ENCODE data around the gene HERC6.
"Not testable (repeated sequence)": the region's sequence is repeated elsewhere in the genome, so short reads cannot be mapped to it uniquely, and the experiment has no call there.

Gene HERC6

DNA sequence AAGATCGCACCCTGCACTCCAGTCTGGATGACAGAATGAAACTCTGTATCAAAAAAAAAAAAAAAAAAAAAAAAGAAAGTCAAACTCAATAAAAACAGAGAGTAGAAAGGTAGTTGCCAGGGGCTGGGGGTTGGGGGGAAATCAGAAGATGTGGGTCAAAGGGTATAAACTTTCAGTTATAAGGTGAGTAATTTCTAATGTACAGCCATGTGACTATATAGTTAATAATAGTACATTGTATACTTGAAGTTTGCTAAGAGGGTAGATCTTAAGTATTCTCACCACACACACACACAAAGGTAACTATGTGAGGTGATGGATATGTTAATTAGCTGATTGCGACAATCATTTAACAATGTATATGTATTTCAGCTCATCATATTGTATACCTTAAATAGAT, 11.5 kb downstream of the HERC6 start:
- no peak for DNase-seq (ENCODE audit: low read depth)

DNA sequence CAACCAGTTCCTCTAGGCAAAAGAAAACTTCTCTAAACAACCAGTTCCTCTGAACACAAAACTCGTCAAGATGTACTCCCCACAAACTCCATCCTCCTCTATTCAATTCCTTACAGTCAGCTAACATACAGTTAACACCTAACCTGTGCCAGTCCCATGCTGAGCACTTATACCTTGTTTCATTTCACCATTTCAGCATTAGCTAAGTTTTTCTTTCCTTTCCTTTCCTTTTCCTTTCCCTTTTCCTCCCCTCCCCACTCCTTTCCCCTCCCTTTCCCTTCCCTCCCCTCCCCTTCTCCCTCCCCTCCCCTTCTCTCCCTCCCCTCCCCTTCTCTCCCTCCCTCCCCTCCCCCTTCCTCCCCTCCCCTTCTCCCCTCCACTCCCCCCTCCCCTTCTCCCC, 13.1 kb downstream of the HERC6 start:
- DNase-seq (ENCODE audit: low read depth) = no peak

DNA sequence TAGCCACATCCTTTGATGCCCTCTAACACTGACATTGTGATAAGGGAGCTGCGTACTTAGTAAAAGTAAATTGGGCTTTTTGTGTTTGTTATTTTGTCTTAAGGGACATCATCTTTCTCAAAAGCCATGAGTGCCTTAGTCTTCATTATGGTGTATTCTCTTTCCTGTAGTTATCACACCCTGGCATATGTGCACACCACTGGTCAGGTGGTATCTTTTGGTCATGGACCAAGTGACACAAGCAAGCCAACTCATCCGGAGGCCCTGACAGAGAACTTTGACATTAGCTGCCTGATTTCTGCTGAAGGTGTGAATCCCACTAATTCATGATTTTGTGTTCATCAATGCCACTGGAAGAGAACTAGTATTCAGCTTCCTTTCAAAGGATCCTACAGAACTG, 18.0 kb downstream of the HERC6 start:
- DNase-seq (ENCODE audit: low read depth) = no peak

DNA sequence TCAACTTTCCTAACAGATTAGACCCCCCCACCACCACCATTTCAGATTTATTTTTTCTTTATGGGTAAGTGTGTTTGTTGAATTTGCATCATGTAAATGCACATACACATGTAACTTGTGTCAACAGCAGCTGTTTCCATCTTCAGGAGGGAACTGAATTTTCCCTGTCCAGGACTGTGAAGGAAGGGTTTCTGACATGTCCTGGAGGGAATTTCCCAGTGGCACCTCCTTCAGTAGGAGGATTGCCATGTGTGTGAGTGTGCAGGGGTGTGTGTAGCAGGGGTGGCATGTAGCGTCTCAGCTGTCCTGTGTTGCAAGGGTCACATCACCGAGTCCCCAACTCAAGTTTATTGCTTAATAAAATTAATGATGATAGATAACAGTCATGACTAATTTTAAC, 19.7 kb downstream of the HERC6 start:
- no peak for DNase-seq (ENCODE audit: low read depth)

DNA sequence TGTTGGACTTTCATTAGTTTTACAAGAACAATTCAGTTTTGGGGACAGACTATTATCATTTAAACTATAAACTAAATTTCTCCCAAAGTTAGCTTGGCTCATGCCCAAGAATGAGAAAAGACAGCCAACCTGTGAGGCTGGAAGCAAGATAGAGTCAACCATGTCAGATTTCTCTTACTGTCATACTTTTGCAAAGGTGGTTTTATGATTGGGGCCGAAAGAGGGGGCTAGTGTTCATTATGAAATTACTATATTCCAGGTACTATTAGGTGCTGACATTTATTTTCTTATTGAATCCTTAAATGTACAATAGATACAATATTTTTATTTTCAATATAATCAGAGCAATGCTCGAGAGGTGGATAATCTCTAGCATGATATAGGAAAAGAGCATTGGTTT, 30.6 kb downstream of the HERC6 start:
- no peak for DNase-seq (ENCODE audit: low read depth)

DNA sequence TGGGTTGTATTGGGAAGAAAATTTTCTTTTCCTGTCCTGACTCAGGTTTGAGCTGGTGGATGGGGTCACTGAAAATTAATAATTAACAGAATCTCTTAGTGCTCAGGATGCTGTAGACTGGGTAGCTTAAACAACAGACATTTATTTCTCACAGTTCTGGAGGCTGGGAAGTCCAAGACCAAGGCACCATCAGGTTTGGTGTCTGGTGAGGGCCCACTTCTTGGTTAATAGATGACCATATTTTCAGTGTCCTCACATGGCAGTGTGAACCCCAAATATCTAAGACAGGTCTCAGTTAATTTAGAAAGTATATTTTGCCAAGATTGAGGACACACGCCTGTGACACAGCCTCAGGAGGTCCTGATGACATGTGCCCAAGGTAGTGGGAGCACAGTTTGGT, 31.1 kb downstream of the HERC6 start:
- no peak for DNase-seq (ENCODE audit: low read depth)

DNA sequence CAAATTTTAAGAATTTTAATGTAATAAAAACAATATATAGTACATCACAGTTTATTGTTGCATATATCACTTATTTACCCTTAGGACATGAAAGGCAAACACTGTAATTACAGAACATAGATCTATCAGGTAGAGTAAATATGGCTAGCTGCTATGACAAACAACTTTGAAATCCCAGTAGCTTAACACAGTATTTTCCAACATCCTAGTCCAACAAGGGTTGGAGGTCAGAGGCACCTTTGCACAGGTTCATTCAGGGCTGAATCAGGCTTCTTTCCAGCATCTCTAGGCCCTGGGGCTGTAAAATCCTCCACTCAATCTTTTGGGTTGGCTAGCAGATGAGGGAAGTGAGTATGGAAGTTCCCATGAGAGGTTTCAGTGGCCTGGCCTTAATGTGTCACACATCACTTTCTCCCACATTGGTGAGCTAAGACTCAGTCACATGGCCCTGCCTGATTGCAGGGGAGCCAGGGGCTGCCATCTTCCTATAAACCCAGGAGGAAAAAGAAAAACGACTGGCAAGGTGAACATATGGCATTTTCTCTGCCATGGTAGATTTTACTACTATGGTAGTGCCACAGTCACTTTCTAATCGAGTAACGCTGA, 32.9 kb downstream of the HERC6 start:
- DNase-seq (ENCODE audit: low read depth) = no peak

DNA sequence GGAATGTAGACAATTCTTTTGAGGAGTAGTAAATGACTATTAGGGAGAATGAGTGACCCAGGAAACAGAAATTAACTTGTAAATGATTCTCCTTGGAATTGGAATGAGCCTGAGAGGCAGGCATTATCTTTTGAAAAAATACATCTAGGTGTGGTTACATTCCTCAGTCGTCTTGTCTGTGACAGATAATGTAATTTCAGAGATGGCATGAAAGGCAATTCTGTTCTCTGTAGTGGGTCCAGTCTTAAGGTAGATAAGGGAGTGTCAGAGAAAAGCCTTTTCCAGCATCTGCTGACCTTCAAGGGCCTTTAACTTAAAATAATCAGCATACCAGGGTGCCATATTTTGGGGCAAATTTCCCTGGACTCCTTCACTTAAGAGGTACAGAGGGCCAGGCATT, 35.1 kb downstream of the HERC6 start:
- no peak for DNase-seq (ENCODE audit: low read depth)

DNA sequence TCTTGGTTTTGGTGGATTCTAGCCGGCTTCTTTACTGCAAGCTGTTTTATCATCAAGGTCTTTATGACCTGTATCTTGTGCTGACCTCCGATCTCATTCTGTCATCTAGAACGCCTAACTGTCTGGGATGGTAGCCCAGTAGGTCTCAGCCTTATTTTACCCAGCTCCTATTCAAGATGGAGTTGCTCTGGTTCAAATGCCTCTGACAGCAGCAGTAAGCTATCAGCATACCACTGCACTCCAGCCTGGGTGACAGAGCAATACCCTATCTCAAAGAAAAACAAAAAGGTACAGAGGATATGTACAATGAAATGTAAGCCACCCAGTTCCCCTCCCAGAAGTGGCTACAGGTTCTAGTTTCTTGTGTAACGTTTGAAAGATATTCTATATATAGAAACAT, 36.1 kb downstream of the HERC6 start:
- DNase-seq (ENCODE audit: low read depth) = no peak

DNA sequence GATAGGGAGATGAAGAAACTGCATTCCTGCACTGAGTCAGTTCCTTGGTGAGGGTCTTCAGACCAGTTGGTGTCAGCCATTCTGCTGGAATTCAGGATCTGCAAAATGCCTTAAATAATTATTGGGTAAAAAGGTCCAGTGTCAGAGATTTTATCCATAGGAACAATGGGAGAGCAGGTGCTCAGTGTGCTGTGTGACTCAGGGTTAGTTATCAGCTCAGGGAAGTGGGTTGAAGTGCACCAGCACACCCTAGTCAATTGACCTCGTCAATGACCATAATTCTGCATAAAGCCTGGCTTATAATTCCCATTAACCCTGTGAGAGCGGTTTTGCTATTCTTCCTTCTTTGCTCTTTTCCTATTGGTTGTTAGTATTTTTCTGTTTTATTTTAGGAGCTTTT, 37.3 kb downstream of the HERC6 start:
- DNase-seq (ENCODE audit: low read depth) = no peak

DNA sequence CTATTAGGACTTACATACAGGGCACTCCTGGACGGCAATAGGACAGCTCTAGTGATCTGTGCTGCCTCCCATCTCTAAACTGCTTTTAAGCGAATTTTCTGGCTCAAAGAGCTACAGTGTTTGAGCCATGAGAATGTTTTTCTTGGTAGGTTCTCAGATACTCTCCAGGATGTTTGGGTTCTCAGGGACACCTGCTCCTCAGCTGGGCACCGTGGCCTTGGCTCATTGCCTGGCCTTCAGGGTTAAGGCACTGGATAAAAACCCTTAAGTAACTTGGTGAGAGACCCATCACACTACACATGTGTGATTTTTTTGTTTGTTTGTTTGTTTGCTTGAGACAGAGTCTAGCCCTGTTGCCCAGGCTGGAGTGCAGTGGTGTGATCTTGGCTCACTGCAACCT, 39.8 kb downstream of the HERC6 start:
- no peak for DNase-seq (ENCODE audit: low read depth)

DNA sequence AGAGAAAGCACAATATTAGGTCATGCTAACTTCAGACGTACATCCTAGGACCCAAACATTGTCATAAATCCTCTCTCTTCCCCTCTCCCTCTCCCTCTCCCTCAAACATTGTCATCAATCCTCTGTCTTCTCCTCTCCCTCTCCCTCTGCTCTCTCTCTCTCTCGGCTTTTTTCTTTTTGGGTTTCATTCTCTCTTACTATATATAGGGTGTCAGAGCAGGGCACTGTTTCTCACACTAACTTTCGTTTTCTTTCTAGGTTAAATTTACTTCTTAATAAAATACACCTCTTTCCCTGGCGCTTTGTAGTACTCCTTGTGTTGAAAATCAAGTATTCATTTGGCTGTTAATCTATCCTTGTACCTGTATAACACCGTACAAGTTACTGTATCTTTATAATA, 41.2 kb downstream of the HERC6 start:
- no peak for DNase-seq (ENCODE audit: low read depth)

DNA sequence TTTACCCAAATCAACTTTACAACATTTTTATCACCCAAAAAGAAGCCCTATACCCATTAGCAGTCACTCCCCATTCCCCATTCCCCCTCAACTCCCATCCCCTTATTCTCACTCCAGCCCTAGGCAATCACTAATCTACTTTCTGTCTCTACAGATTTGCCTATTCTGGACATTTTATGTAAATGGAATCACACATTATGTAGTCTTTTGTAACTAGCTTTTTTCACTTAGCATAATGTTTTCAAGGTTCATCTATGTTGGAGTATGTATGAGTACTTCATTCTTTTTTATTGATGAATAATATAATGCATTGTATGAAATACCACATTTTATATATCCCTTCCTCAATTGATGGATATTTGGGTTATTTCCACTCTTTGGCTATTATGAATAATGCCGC, 42.2 kb downstream of the HERC6 start:
- no peak for DNase-seq (ENCODE audit: low read depth)

DNA sequence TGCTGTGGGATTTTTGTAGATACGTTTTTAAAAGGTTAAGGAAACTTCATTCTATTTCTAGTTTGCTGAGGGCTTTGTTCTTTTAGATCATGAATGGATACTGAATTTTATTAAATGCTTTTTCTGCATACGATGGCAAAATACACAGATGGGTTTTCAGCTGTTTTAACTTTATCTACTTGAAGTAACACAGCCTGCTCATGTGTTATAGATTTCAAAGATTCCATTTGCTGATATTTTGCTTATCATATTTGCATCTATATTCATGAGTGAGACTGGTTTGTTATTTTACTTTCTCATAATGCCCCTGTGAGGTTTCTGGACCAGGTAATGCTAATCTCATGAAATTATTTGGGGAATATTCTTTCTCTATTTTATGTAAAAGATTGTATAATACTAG, 43.8 kb downstream of the HERC6 start:
- DNase-seq (ENCODE audit: low read depth) = no peak

DNA sequence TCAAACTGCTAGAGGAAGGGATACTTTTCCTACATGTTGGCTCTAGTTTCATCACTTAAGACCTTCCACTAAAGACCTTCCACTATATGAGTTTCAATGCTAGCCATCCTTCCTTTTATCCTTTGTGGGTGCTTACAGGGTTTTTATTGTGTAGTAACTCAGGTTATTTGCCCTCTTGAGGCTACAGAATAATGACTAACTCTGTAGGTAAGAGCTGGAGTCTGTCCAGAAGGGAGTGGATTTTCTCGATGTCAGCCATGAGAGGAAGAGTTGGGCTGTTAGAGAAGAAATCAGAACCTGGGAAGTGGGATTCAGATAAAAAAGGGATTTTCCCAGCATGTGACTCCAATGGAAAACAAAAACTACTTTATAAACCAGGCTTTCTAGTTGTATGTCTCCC, 50.7 kb downstream of the HERC6 start:
- no peak for DNase-seq (ENCODE audit: low read depth)

DNA sequence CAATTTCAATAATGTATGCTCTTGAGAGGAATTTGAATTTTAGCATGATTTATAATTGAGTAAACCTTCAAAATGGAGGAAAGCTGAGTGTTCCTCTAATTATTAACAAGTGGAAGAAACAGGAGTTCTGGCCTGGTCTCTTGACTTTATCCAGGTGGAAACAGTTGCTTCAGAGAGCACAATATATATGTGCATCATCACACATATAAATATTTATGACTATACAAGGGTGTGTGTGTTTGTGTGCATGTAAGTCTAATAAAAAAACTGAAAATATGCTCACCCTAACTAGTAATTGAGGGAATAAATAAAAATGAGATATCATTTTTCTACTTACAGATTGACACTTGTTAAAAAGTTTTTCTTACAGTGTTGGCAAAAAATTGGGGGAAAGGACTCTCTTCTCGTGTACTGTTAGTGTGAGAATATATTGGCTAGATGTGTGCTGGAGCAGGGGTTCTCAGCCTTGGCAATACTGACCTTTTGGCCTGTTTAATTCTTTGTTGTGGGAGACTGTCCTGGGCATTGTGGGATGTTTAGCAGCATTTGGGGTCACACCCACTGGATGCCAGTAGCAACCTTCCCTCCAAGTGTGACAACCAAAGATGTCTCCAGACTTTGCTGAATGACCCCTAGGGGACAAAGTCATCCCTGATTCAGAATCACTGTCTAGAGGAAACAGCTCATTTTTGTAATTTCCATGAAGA, 57.5 kb downstream of the HERC6 start:
- no peak for DNase-seq (ENCODE audit: low read depth)

DNA sequence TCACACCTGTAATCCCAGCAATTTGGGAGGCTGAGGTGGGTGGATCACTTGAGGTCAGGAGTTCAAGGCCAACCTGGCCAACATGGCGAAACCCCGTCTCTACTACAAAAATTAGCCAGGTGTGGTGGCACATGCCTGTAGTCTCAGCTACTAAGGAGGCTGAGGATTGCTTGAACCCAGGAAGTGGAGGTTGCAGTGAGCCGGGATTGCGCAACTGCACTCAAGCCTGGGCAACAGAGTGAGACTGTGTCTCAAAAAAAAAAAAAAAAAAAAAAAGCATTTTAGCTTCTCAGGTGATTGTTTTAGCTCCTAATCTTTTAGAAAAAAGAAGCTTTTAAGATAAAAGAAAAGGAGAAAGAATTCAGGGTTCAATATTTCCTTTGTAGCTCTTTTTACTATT, 59.2 kb downstream of the HERC6 start:
- not testable (repeated sequence) for DNase-seq (ENCODE audit: low read depth)

DNA sequence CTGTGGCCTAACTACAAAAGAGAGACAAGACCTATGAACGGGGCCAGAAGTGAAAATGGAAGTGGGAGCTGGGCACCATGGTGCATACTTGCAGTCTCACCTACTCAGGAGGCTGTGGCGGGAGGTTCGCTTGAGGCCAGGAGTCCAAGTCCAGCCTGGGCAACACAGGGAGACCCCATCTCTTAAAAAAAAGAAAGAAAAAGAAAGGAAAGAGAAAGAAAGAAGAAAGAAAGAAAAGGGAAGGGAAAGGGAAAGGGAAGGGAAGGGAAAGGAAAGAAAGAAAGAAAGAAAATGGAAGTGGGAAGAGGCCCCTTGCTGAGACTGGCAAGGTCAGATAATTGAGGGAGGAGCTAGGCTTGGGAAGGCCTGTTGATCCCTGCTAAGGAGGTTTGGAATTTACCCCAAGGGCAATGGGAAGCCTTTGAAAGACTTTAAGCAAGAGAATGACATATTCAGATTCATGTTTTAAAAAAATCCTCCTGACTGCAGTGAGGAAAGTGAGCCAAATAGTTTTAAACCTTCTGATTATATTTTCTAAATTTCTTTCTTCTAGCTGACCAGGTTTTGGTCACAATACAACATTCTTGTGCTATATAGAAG, 60.6 kb downstream of the HERC6 start:
- DNase-seq (ENCODE audit: low read depth) = no peak

DNA sequence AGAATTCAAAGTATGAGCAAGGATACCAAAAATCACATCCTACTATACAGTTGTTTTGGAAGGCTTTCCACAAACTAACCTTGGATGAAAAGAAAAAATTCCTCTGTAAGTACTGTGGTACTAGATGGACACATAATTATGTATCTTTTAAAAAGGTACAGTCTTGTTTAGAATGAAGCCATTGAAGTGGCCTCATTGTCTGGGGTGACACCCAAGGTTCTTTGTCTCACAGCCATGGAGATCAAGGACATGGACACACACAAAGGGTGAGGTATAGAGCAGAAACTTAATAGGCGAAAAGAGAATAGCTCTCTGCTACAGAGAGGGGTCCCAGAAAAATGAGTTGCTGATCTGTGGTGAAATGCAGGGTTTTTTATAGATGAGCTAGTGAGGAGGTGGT, 61.5 kb downstream of the HERC6 start:
- DNase-seq (ENCODE audit: low read depth) = no peak

DNA sequence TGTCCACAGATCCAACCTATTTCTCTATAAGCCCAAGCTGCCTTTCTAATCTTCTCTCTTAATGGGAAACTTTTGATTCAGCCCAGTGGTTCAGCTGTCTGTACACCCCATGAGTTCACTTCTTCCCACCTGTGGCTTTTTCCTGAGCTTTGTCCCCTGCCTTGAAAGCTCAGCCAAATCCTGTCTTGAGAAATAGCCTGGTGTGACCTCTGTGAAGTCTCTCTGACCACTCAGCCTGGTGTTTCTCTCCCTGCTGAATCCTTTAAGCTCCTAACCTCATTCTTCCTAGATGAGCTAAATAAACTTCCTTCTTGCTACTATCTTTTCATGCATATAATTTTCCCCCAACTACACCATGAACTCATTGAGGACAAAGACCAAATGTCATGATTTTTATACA, 63.0 kb downstream of the HERC6 start:
- DNase-seq (ENCODE audit: low read depth) = no peak

DNA sequence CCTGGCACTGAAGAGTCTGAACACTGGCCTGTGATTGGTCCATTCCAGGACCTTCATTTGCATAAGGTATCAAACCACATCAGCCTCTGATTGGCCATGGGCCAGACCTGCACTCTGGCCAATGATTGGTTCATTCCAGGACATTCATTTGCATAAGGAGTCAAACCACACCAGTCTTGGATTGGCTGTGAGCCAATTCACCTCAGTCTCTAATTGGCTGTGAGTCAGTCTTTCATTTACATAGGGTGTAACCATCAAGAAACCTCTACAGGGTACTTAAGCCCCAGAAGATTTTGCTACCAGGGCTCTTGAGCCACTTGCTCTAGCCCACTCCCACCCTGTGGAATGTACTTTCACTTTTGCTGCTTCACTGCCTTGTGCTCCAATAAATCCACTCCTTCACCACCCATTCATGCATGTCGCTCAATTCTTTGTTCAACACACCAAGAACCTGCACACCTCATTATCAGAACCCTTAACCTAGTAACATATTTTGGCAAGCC, 64.1 kb downstream of the HERC6 start:
- DNase-seq (ENCODE audit: low read depth) = no peak

DNA sequence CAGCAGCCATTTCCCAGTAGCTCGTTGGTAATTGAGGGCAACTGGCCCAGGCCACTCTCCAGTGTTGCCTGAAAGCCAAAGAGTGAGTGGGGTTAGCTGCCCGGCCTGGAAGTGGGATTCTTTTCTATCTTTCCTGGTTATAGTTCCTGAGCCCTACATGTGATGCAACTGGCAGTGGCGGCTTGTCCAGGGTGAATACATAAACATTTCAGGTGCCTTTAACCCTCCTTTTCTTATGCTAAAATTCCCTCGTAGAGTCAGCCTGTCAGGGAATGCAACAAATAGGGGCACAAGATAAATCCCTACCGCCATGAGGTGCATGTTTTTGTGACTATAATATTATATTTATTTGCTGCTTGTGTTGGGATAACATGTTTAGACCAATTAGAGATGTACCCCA, 64.8 kb downstream of the HERC6 start:
- no peak for DNase-seq (ENCODE audit: low read depth)

DNA sequence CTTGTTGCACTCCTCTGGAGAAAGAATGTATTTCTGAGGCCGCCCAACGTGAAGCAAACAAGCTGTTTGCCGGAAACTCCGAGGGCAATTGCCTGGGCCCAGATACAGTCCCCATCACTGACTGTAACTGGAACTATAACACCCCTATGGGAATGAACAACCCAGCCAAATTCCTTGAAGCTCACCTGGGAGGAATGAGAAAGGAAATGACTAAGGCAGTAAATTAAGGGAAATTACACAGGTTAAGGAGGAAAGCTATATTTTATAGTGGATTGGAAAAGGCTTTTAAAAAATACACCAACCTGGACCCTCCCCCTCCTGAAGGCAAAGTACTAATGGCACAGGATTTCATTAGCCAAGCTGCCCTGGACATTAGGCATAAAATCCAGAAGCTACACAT, 66.6 kb downstream of the HERC6 start:
- DNase-seq (ENCODE audit: low read depth) = no peak

DNA sequence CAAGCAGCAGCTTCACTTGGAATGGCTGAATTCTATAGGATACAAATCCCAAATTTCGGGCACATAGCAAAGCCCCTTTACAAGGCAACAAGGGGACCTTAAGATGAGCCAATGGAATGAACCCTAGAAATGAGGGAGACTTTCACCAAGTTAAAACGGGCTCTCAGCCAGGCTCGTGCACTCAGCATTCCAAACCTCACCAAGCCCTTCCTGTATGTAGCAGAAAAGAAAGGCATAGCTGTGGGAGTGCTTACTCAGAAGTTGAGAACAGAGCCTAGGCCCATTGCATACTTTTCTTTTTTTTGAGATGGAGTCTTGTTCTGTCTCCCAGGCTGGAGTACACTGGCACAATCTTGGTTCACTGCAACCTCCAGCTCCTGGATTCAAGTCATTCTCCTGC, 67.5 kb downstream of the HERC6 start:
- no peak for DNase-seq (ENCODE audit: low read depth)
